Right kidney (tissue), 1 donor: ENCODE results near the gene GPER1.
A peak's percentile ranks its signal among the peaks of the same experiment; 100 is the strongest.

Source experiments
- DNase-seq: peaks from one replicate; pipeline ENCODE4 v3.0.0-alpha.2; 2016

Gene GPER1

DNA sequence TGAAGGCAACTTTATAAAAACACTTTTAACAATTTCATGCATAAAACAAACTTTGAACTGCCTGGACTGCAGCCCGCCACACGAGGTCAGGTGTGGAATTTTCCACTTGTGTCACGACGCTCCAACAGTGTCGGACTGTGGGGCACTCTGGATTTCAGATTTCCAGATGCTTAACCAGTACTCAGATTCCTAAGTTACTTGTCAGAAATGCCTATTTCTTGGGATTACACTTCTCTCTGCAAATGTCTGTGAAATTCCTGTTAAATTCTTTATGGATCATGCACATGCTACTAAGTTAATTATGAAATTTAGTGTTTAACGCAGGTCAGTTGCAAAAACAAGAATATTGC lies 473 bp upstream of the GPER1 start:
- DNase-seq, result no peak

DNA sequence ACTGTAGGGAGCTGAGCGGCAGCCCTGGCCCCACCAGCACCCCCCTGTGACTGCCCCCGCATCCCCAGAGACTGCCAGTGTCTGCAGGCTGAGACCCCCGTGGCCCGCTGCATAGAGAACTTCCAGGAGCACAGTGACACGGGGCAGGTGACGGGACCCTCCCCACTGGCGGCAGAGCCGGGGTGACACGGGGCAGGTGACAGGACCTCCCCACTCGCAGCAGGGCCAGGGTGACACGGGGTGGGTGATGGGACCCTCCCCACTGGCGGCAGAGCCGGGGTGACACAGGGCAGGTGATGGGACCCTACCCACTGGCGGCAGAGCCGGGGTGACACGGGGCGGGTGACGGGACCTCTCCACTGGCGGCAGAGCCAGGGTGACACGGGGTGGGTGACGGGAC lies 2.3 kb downstream of the GPER1 start:
- no peak for DNase-seq

DNA sequence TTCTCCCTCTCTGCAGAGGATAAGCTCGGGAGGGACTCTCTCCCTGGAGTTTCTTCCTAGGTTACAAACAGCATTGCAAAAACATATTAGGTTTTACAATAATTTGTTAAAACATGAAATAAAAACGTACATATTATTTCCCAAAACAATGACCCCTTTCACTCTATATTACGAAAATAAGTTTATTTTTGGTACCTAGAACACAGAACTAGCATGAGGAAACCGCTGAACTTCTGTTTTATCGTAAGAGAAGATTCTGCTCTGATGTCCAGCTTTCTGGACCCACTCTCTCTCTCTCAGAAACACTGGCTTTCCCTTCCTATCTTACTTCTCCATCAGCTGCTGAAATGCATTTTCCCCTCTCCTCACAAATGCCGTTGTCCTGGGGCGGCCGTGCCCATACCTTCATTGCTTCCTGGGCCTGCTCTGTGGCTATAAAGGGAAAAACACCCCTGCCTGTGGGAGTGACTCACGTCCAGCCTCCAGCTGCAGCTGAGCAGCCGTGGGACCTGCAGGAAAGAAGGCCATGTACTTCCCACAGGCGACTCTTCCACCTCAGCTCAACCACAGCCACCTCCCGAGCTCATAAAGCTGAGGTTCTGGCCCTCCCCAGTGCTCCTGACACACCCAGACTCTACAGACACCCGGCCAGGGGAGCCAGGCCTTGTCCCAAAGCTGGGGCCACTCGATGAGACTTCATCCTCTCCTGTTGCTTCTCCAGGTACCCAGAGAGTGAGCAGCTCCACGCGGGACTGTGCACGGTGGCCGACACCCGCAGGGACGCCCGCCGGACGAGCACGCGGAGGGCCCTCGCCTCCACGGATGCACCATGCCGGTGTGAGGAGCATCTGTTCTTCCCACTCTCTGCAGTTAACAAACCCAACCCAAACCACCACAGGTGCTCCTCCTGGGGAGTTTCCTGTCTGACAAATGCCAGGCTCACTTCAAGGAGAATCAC lies 3.1 kb downstream of the GPER1 start:
- DNase-seq, result no peak

DNA sequence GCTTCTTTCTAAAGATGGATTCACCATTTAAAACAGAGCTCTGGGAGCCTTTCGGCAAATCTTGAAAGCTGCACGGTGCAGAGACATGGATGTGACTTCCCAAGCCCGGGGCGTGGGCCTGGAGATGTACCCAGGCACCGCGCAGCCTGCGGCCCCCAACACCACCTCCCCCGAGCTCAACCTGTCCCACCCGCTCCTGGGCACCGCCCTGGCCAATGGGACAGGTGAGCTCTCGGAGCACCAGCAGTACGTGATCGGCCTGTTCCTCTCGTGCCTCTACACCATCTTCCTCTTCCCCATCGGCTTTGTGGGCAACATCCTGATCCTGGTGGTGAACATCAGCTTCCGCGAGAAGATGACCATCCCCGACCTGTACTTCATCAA lies 3.7 kb downstream of the GPER1 start:
- no peak for DNase-seq

DNA sequence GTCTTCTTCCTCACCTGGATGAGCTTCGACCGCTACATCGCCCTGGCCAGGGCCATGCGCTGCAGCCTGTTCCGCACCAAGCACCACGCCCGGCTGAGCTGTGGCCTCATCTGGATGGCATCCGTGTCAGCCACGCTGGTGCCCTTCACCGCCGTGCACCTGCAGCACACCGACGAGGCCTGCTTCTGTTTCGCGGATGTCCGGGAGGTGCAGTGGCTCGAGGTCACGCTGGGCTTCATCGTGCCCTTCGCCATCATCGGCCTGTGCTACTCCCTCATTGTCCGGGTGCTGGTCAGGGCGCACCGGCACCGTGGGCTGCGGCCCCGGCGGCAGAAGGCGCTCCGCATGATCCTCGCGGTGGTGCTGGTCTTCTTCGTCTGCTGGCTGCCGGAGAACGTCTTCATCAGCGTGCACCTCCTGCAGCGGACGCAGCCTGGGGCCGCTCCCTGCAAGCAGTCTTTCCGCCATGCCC lies 4.3 kb downstream of the GPER1 start:
- DNase-seq, result no peak

DNA sequence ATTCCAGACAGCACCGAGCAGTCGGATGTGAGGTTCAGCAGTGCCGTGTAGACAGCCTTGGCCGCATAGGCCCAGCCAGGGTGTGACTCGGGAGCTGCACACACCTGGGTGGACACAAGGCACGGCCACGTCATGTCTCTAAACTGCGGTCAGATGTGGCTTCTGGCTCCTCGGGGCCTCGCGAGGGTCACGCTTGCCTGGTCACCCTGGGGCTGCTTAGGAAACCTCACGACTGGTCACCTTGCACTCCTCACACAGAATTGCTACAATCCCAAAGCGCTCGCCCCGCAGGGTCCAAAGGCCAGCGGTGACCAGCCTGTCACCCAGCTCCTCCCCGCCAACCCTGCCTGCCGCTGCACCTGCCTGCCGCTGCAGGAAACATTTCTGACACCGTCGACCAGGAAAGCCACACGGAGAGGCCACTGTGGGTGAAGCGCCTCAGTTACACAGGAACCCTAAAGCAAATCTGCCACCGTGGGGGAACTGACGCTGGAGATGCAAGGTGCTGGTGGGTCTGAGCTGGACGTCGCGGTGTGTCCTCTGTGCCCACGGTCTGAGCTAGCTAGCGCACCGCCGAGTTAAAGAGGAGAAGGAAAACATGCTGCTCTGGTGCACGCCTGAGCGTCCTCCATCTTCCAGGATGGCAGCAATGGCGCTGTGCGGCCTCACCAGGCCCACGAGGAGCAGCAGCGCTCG lies 5.0 kb downstream of the GPER1 start:
- DNase-seq, result peak; percentile 62

DNA sequence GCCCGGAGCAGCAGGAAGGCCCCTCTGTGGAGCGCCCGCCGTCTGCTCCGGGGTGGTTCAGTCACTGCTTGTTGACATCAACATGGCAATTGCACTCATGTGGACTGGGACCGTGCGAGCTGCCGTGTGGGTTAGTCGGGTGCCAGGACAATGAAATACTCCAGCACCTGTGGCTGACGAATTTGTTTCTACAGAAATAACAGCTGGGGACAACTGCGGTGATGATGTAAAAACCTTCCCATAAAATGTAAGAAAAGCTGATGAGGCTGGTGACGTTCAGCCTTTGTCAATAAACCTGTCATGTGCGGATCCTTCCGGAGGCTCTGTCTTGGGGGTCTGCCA lies 5.6 kb downstream of the GPER1 start:
- no peak for DNase-seq

DNA sequence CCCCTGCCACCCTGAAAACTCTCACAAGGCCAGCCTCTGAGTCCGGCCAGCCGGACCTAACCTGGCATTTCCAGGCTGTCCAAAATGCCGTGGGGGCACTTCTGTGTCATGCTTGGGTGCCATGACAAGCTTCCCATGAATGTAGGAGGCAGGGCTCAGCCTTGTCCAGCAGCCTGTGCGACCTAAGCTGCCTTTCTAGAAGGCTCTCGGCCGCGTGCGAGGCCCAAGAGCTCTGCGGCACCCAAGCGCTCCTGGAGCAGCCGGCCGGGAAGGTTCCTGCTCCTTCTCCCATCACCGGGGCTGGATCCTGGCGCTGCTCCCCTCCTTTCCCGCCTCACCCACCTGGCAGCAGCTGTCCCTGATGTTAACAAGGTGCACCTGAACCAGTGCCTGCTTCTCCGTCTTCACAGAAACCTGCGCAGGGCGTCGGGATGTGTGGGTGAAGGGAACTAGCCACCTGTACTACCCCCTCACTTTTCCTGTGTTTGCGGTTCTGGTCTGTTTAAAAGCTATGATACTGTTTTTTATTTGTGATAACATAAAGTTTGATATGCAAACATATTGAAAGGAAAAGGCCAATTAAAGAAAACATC lies 6.1 kb downstream of the GPER1 start:
- no peak for DNase-seq

DNA sequence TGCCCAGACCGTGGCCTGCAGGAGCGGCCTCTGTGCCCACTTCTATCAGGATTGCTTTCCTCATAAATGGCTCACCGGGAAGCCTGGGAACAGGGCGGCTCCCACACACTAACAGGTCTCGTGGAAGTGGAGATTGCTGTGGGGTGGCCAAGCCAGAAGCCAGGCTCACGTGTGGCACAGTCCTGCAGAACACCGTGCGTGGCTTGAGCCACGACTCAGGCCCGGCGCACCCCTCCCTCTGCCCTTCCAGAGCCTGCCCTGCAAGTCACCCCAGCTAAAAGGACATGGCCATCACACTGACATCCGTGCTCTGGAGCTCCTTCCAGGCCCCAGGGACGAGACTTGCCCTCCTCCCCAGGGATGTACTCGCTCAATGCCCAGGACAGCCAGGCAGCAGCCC lies 7.0 kb downstream of the GPER1 start:
- no peak for DNase-seq

DNA sequence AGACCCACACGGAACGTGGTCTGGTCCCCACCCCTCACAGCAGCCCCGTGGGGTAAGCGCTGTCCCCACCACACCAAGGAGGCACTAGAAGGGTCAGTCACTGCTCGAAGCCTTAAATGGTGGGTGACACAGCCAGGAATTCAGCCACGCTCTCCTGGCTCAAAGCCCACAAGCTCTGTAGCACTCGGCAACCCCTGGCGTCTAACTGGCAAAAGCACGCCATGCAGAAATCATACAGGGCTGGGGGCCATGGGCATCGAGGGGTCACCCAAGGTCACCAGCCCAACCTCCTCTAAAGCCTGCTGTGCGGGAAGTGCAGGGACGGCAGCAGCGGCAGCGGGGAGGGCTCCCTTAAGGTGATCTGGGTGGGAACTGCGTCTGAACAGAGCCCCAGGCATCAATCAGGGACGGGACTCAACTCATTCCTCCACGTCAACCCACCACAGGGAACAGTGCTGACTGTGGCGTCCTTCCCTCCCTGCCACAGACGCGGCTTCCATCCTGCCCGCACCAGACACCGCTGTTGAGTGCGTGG lies 7.8 kb downstream of the GPER1 start:
- DNase-seq, result peak; percentile 55

DNA sequence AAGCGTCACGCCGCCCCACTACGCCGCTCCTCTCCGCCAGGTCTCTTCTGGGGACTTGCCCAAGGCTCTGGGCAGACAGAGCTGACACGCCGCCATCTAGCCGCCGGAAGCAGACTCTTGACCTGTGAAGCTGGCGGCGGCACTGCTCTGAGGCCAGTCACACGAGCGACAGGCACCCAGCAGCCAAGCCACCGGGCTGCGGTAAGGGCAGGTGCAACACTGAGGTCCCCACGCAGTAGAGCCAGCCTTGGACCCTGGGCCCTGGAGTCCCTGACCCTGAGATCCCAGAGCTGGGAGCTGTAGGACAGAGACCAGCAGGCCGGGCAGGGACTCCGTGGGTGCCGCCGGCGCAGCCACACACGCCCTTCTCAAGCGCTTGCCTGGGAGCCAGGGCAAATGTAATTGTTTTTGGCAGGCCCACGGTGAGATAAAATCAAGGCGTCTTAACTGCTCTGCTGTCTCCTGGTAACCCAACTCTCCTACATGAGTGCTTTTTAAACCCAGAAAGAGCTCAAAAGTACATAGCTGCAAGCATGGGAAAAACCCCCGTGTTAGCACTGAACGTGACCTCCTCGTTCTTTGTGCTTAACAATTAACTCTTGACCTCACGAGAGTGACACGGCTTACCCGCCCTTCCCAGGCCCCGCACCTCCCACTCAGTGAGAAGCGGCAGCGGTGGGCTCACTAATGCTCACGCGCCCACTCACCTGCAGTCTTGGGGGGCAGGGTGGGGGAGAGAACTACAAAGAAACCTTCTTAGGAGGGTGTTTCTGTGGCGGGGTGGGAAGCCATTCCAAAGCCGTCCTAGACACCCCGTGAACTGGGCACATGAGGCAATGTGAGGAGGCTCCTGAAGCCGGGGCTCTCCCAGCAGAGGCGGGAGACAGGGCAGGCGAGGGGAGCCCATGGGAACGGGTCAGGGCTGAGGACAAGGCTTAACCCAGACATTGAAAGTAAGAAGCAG lies 8.5 kb downstream of the GPER1 start:
- DNase-seq, result peak; percentile 52

DNA sequence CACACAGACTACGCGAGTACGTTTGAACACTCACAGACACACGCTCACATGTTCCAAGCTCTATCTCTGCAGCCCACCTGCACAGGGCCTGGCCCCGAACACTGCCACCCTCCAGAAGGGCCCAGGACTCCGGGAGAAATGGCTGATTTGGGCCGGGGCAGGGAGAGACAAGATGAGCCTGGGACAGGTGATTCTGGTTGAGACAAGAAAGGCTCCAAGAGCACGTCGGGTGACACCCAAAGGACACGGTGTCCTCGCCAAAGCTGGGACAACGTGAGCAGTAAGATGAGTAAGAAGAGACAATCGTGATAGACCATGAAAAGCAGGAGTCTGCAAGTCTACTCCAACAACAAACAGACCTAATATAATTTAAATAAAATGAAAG lies 9.2 kb downstream of the GPER1 start:
- no peak for DNase-seq

DNA sequence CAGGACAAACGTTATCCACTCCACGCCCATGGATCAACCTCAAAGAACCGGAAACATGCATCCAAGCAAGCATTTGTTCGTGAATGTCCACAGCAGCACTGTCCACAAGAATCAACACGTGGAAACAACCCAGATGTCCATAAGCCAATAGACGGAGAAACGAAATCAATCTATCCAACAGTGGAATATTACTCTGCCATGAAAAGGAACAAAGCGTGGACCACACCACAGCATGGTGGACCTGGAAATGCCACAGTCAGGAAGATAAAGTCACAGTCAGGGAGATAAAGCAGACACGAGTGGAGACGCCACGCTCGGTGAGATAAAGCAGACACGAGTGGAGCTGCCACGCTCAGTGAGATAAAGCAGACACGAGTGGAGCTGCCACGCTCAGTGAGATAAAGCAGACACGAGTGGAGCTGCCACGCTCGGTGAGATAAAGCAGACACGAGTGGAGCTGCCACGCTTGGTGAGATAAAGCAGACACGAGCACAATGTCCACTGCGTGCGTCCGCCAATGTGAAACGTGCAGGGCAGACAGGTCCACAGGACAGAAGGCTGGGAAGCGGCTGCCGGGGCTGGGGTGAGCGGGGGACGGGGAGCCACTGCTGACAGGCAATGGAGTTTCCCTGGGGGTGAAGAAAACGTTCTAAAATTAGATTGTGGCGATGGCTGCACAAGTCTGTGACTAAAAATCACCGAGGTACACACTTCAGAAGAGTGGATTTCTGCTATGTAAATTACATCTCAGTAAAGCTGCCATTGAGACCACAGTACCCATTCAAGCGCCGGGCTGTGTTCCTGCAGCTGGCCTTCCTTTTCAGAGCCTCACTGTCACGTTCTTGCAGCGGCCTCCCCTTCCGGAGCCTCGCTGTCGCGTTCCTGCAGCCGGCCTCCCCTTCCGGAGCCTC lies 10.6 kb downstream of the GPER1 start:
- no peak for DNase-seq

DNA sequence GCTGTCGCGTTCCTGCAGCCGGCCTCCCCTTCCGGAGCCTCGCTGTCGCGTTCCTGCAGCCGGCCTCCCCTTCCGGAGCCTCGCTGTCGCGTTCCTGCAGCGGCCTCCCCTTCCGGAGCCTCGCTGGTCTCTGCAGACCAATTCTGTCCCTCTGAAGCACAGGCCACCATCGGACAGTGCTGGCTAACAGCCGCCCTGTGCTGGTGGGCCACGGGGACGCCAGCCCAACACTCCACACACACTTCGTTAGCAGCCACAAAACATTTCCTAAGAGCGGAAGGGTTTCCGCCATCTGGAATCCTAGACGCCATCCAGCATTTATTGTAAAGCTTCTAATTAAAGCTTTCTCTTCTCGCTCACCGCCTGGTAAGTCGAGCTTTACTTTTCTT lies 11.2 kb downstream of the GPER1 start:
- DNase-seq, result no peak

DNA sequence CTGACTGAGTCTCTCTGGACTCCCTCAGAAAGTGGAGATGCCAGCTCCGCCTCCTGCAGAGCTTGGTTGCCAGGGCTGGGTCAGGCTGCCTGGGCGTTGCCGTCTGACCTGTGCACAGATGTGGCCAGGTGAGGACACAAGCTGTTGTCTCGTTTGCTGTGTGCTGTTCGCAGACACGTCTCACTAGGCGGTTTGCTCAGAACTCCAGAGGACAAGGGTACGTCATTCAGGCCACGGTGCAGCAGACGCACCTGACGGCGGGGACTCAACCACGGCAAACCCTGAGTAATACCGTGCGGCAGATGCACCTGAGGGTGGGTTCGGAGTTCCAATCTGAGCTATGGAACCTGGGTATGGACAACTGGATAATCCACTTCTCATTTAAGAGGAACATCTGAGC lies 11.7 kb downstream of the GPER1 start:
- peak; percentile 2 for DNase-seq

DNA sequence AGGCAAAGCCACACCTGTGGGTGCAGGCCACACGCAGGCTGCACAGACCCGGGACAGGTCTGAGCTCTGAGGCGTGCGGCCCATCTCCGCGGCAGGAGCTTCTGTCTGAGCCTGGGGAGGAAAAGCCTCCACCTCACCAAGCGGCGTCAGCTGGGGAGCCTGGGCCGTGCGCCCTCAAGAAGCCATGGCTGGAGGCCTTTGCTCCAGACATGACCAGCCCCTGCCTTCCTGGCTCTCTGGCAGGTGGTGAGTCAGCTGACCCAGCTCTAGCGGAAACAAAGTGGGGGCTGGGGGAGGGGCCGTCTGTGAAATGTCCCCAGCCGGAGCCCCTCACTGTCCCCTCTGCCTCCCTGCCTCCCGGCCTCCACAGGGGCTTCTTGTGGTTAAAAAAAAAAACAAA lies 12.5 kb downstream of the GPER1 start:
- peak; percentile 4 for DNase-seq

DNA sequence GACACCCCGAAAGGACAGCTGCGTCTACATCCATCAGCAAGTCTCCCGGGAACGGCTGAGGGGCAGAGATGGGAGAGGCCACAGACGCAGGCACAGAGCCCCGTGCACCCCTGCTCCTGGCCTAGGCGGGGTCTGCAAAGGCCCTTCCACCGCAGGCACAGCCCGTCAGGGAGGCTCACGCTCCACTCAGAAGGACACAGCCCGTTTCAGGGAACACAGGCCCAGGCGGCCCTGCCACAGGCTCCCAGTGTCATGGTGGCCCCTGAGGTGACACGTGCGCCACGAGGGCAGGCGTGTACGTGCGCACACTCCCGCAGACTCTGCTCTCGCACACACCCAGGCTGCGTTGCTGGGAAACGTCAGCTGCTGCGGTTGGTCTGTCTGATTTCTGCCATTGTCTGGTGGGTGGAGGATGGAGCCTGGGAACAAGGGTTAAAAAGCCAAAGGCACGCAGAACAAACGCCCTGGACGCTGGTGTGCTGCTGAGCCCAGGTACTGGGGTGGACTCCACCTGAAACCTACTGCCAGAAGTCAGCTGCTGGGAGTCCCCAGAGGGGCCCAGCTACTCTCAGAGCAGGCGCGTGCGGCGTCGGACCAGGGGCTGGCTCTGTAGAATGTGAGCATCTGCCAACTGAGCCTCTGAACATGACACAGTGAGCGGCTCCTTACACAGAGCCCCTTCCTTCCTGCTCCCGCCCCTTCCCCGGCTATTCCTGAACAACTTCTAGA lies 13.1 kb downstream of the GPER1 start:
- peak; percentile 22 for DNase-seq

DNA sequence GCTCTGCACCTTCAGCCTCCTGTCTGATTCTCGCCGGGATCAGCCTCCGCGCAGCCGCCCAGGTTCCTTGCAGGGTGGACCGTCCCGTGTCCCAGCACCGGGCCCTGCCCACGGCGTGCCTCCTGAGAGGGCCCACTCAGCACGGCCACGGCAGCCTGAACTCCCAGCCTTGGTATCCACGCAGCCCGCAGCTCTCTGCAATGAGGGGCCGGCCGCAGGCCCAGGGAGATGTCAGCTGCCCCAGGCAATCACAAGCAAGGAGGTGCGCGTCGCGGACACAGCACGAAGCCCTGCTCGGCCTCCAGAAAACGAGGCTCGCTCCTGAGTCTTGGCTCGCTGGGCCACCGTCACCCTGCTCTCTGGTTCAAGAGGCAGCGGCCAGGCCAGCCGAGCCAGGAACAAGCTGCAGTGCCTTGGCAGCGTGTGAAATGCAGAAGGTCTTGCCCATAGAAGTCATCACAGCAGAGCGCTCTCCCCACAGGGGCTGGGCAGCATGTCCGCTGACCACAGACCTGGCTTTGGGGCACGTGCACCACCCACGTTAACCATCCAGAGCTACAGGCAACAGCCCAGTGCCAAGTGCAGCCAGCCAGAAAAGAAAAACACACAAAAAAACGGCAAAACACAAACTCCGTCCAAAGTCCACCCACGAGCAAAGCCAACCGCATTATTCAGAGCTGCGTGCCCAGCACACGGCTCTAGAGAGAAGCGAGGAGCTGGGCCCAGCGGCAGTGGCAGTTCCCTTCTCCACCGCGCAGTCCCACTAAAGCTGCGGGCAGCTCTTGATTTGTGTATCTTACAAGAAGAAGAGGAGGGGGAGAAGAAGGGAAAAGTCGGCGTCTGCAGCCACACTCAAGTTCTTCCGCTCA lies 13.9 kb downstream of the GPER1 start:
- DNase-seq, result peak; percentile 42
